Measurements from ENCODE around the gene DNAJB11.
"Not testable (repeated sequence)": the region's sequence is repeated elsewhere in the genome, so short reads cannot be mapped to it uniquely, and the experiment has no call there.

DNAJB11 gene

GRCh38 chr3:186620213-186621092 is 49.9 kb downstream of the DNAJB11 start:
- no peak for DNase-seq

GRCh38 chr3:186621894-186622650 is 51.6 kb downstream of the DNAJB11 start:
- no peak for DNase-seq

GRCh38 chr3:186622651-186623310 is 52.3 kb downstream of the DNAJB11 start:
- DNase-seq: no peak

- DNase-seq: no peak
Measured at GRCh38 chr3:186624598-186624997, 54.1 kb downstream of the DNAJB11 start.

- no peak for DNase-seq
Measured at GRCh38 chr3:186625600-186626042, 55.1 kb downstream of the DNAJB11 start.

DNA sequence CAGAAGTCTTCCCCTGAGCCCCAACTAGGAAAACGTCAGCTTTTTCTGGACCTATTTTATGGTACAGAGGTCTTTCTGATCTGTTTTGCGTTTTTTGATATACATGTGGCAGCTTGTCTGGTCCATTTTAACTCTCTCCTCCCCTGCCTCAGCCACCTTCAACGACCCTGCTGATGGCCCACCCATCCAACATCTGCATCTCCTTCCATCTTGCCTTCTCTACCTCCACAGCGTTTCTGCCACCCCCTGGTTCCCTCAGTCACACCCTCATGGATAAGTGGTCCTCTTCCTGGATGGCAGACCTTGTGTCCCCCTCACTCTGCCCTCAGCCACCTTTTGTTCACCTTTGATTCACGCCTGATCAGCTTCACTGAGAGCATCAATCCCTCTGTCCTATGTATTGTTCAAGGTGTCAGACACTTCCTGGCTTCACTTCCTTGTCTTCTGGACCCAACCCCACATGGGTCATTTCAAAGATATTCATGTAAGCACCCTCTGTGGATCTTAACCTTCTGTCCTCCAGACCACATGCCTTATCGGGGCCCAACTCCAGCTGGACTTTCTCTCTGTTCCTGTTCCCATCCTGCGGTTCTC is 55.8 kb downstream of the DNAJB11 start:
- DNase-seq: no peak

- DNase-seq: no peak
Measured at GRCh38 chr3:186627852-186628414, 57.4 kb downstream of the DNAJB11 start.

DNA sequence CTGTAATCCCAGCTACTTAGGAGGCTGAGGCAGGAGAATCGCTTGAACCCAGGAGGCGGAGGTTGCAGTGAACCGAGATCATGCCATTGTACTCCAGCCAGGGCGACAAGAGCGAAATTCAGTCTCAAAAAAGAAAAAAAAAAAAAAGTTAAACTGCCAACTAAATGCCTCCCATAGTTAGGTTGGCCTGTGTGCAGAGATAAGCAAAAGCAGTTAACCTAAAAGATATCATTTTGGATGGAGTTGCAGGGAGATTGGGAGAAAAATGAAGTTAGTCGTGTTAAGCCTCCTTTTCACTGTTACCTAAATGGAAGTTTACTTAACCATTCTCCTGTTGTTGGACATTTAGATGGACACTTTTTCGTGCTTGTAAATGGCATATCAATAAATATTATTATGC is 58.2 kb downstream of the DNAJB11 start:
- DNase-seq: no peak

DNA sequence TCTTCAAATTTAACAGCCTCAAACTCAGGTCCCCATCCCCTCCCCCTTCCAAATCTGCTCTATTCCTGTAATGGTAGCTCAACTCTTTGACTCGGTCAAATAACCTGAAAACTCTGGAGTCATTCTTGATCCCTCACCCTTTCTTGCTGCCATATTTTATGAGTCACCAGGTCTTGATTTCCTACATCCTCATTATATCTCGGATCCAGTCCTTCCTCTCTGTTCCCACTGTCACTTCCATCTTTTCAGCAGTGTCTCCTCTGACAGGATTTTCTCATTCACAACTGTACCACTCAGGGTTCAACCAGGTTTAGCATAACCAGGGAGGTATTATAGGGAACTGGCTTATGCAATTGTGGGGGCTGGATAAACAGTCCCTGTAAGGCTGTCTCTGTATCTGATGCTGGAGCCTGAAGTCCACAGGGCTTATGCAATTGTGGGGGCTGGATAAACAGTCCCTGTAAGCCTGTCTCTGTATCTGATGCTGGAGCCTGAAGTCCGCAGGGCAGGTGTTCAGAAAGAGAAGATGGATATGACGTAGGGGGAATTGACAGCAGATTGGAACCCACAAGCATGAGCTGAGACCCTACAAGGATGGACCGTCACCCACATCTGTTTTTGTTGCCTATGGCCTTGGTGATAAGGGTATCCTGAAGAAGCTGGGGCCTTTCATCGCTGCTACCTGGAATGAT is 60.6 kb downstream of the DNAJB11 start:
- no peak for DNase-seq

DNA sequence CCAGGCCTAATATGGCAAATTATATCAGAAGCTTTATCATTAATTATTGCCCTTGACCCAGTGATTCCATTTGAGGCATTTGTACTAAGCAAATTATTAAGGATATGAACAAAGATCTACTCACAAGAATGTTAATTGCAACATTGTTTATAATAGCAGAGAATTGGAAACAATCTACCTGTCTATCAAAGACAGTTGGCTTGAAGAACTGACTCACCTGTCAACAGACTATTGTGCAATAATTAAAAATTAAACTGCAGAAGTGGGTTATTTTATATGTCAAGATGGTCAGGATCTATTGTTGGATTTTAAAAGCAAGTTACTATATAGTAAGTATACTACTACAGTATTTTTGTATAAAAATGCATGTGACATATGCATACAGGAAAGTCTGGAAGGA is 63.0 kb downstream of the DNAJB11 start:
- DNase-seq: no peak

DNA sequence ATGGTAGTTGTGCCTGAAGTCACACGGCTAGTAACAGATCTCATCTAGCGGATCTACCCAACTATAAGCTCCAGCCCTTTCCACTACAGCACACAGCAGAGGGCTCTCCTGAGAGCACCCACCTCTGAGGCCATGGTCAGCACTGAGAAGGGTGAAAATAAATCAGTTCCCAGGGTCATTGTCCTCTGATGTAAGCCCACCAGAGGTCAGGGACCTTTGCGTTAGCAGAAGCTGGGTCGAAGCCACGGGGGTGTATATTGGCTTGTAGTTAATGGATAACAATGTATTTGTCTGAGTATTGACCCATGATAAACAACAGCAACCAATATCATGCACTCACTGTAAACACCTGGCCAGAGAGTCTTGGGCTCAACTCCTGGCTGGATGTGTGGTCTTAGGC is 63.7 kb downstream of the DNAJB11 start:
- not testable (repeated sequence) for DNase-seq

Measured in activated naive CD4-positive, alpha-beta T cell (primary cell).